ENCODE data around the gene RHOBTB3. TPM values are rescaled to one million over a fixed set of nuclear protein-coding genes. Genes with fewer than 3 reads are reported as not detected.
A peak's percentile ranks its signal among the peaks of the same experiment; 100 is the strongest.

RHOBTB3 gene
- total RNA-seq, 4 donors from 2014 or later: 40.1 to 95.7 (median 71.0) TPM

GRCh38 chr5:95729115-95730010 lies 1.8 kb upstream of the RHOBTB3 start:
- DNase-seq: no peak
- Histone ChIP-seq H3K27ac (peak overlapping the region in 3 of 4 donors; percentile 6 to 78 (median 29)), H3K36me3 (no peaks in the 10 kb centered on the region), H3K4me1 (peaks cover 0 to 22% (median 4%) of the 10 kb centered on the region in 4 donors), H3K27me3 (no peaks in the 10 kb centered on the region), H3K4me3 (no peak overlapping the region), H3K9me3 (no peaks in the 10 kb centered on the region)
- TF ChIP-seq POLR2A (IDR thresholded peaks at IDR 0.05): no peak
- TF ChIP-seq CTCF (IDR thresholded peaks at IDR 0.05): no peak

- H3K4me3 ChIP-seq: peak overlapping the region; percentile 54 to 93 (median 83)
These were observed 980 bp upstream of the RHOBTB3 start for GRCh38 chr5:95730011-95730700.

GRCh38 chr5:95731571-95732554 lies 727 bp downstream of the RHOBTB3 start:
- H3K36me3 ChIP-seq: no peaks in the 10 kb centered on the region
- H3K9me3 ChIP-seq: no peaks in the 10 kb centered on the region
- peaks cover 0 to 39% (median 4%) of the 10 kb centered on the region in 4 donors for H3K4me1 ChIP-seq
- TF ChIP-seq POLR2A (IDR thresholded peaks at IDR 0.05) (no peak), CTCF (IDR thresholded peaks at IDR 0.05) (no peak)
- peak; percentile 30 to 74 (median 70) for DNase-seq
- peak overlapping the region; percentile 54 to 93 (median 83) for H3K4me3 ChIP-seq
- no peaks in the 10 kb centered on the region for H3K27me3 ChIP-seq
- H3K27ac ChIP-seq: peak overlapping the region; percentile 78 to 97 (median 92)

More at GRCh38 chr5:95730011-95730700, 980 bp upstream of the RHOBTB3 start:
- Histone ChIP-seq H3K36me3 (no peaks in the 10 kb centered on the region), H3K27ac (peak overlapping the region; percentile 78 to 97 (median 92)), H3K9me3 (no peaks in the 10 kb centered on the region), H3K4me1 (peaks cover 0 to 28% (median 4%) of the 10 kb centered on the region in 4 donors), H3K27me3 (no peaks in the 10 kb centered on the region)
- DNase-seq: no peak
- TF ChIP-seq POLR2A (IDR thresholded peaks at IDR 0.05) (no peak), CTCF (IDR thresholded peaks at IDR 0.05) (no peak)

- Histone ChIP-seq H3K36me3 (no peaks in the 10 kb centered on the region), H3K27ac (peak overlapping the region in 2 of 4 donors; percentile 57 to 97), H3K4me3 (peak overlapping the region in 2 of 4 donors; percentile 93), H3K4me1 (peaks cover 0 to 45% (median 4%) of the 10 kb centered on the region in 4 donors), H3K9me3 (no peaks in the 10 kb centered on the region), H3K27me3 (no peaks in the 10 kb centered on the region)
- no peak for TF ChIP-seq CTCF (IDR thresholded peaks at IDR 0.05)
- no peak for TF ChIP-seq POLR2A (IDR thresholded peaks at IDR 0.05)
- DNase-seq: no peak
These were observed 2.0 kb downstream of the RHOBTB3 start for GRCh38 chr5:95733107-95733665.
